GM12878 (cell line): Measurements from ENCODE around the gene CUTA. TPM values are rescaled to one million over a fixed set of nuclear protein-coding genes. Genes with fewer than 3 reads are reported as not detected.

ENCODE experiments used
- ATAC-seq: fragments of 200-7000 bp; cut with Tn5 transposase; 3 replicates; pipeline ENCODE4 v1.9.1; 2020; ENCODE audit warnings: mild to moderate bottlenecking, moderate library complexity
- BruUV-seq: library from RNA; stranded (reverse); fragments of 400-500 nt; replicated peaks from 2 replicates; lab custom pipeline; 2021; lab: Mats Ljungman, UMichigan
- CTCF ChIA-PET: fragments of 300-600 bp; sonication (Branson Sonifier 250); formaldehyde crosslinking; extraction: SDS; loops from one replicate; lab custom pipeline; 2021; ENCODE audit warnings: inconsistent platforms; lab: Yijun Ruan, JAX
- POLR2A ChIA-PET: fragments of 350-600 bp; formaldehyde crosslinking; extraction: SDS; loops from one replicate; lab custom pipeline; 2021; ENCODE audit warnings: inconsistent platforms; lab: Charles Lee
- RAD21 ChIA-PET: fragments of 300-600 bp; sonication (Branson Sonifier 250); formaldehyde crosslinking; loops from one replicate; lab custom pipeline; 2023; ENCODE audit warnings: antibody characterized with exemption; ENCODE audit not compliant: unreplicated experiment; lab: Charles Lee
- SMC1A ChIA-PET: fragments of 300-600 bp; sonication (Branson Sonifier 250); formaldehyde crosslinking; loops from one replicate; lab custom pipeline; 2023; ENCODE audit not compliant: unreplicated experiment, uncharacterized antibody; lab: Charles Lee
- DNase-seq: peaks from one replicate; pipeline ENCODE4 v3.0.0-alpha.2; 2011; ENCODE audit warnings: low read depth, low spot score
- FAIRE-seq: peaks from 3 replicates; lab custom pipeline; 2011; peaks lifted over from hg19 to GRCh38; lab: Jason Lieb, UNC
- H2AFZ ChIP-seq: 2 replicates; pipeline ENCODE4 v1.6.0; 2011; ENCODE audit warnings: low read depth, low read length, control low read depth; ENCODE audit not compliant: control insufficient read depth
- H3K27ac ChIP-seq: 2 replicates; pipeline ENCODE4 v1.5.1; 2011; ENCODE audit warnings: control low read depth; ENCODE audit not compliant: control insufficient read depth, insufficient read depth
- H3K27me3 ChIP-seq, 2 experiments: replicated peaks in 1 of 2; 2 replicates each; pipeline versions ENCODE4 v1.6.0 to v1.6.1; 2011; ENCODE audit warnings: low read length in 1 of 2; ENCODE audit not compliant: control insufficient read depth in 2 of 2, insufficient read depth in 2 of 2
- H3K36me3 ChIP-seq, 2 experiments: 2 replicates each; pipeline ENCODE4 v1.5.1; 2011; ENCODE audit warnings: low read length in 1 of 2; ENCODE audit not compliant: control insufficient read depth in 2 of 2, insufficient read depth in 2 of 2
- H3K4me1 ChIP-seq: 2 replicates; pipeline ENCODE4 v1.6.1; 2011; ENCODE audit warnings: mild to moderate bottlenecking, low read length, moderate library complexity, mixed read lengths; ENCODE audit not compliant: control insufficient read depth, insufficient read depth
- H3K4me2 ChIP-seq: 2 replicates; pipeline ENCODE4 v1.6.0; 2011; ENCODE audit warnings: control low read depth; ENCODE audit not compliant: control insufficient read depth, insufficient read depth
- H3K4me3 ChIP-seq: fragments of 200-600 bp; sonication (generic); 2 replicates; pipeline ENCODE4 v1.5.1; 2016
- H3K79me2 ChIP-seq: 2 replicates; pipeline ENCODE4 v1.6.0; 2011; ENCODE audit warnings: low read length; ENCODE audit not compliant: control insufficient read depth, insufficient read depth
- H3K9ac ChIP-seq: 2 replicates; pipeline ENCODE4 v1.8.0; 2011; ENCODE audit warnings: low read length, control low read depth, mixed read lengths; ENCODE audit not compliant: control insufficient read depth, insufficient read depth
- H3K9me3 ChIP-seq: replicated peaks from 3 replicates; pipeline ENCODE4 v1.5.1; 2011; ENCODE audit warnings: mild to moderate bottlenecking, low read length; ENCODE audit not compliant: control insufficient read depth, insufficient read depth
- H4K20me1 ChIP-seq: 2 replicates; pipeline ENCODE4 v1.6.0; 2011; ENCODE audit not compliant: control insufficient read depth, insufficient read depth
- CBX5 ChIP-seq: sonication (generic); IDR thresholded peaks from 2 replicates; pipeline ENCODE4 v1.6.1; 2016; ENCODE audit warnings: low read depth, moderate library complexity, mild to moderate bottlenecking, inconsistent platforms
- ETV6 ChIP-seq, 2 experiments: fragments of 450-650 bp in 1 of 2; IDR thresholded peaks in 1 of 2; conservative IDR thresholded peaks in 1 of 2; 2 replicates each; pipeline ENCODE4 v1.6.1; 2014; ENCODE audit warnings: antibody characterized with exemption in 1 of 2, borderline replicate concordance in 1 of 2, low read depth in 1 of 2, mild to moderate bottlenecking in 1 of 2, moderate library complexity in 1 of 2
- FOXK2 ChIP-seq: fragments of 450-650 bp; IDR thresholded peaks from 2 replicates; pipeline ENCODE4 v1.6.1; 2017; ENCODE audit warnings: mild to moderate bottlenecking, moderate library complexity
- JUND ChIP-seq: IDR thresholded peaks from 2 replicates; pipeline ENCODE4 v1.6.1; 2012; ENCODE audit warnings: low read depth, mild to moderate bottlenecking, low read length, improper control_type of control experiment, moderate library complexity
- KDM1A ChIP-seq: fragments of 200-600 bp; sonication (generic); IDR thresholded peaks from 2 replicates; pipeline ENCODE4 v1.6.1; 2016; ENCODE audit warnings: borderline replicate concordance
- MAX ChIP-seq: IDR thresholded peaks from 2 replicates; pipeline ENCODE4 v1.6.1; 2012; ENCODE audit warnings: low read depth, low read length, improper control_type of control experiment
- MEF2B ChIP-seq: fragments of 450-650 bp; IDR thresholded peaks from 2 replicates; pipeline ENCODE4 v1.6.1; 2018; ENCODE audit warnings: mild to moderate bottlenecking, moderate library complexity; ENCODE audit not compliant: partially characterized antibody, poor library complexity, severe bottlenecking
- MLLT1 ChIP-seq: fragments of 450-650 bp; IDR thresholded peaks from 2 replicates; pipeline ENCODE4 v1.6.1; 2016; ENCODE audit warnings: mild to moderate bottlenecking
- NR2C2 ChIP-seq: IDR thresholded peaks from 2 replicates; pipeline ENCODE4 v1.6.1; 2011; ENCODE audit warnings: borderline replicate concordance, low read depth; ENCODE audit not compliant: control insufficient read depth, insufficient read length
- NR2F1 ChIP-seq: fragments of 450-650 bp; conservative IDR thresholded peaks from 2 replicates; pipeline ENCODE4 v1.6.1; 2017; ENCODE audit warnings: mild to moderate bottlenecking
- POLR2A ChIP-seq: IDR thresholded peaks from 2 replicates; pipeline ENCODE4 v1.6.1; 2011; ENCODE audit warnings: low read depth, mild to moderate bottlenecking, low read length
- SMARCA5 ChIP-seq: fragments of 450-650 bp; IDR thresholded peaks from 2 replicates; pipeline ENCODE4 v1.6.1; 2017; ENCODE audit warnings: mild to moderate bottlenecking
- USF1 ChIP-seq: IDR thresholded peaks from 2 replicates; pipeline ENCODE4 v1.6.1; 2011; ENCODE audit warnings: borderline replicate concordance, low read depth, mild to moderate bottlenecking, moderate library complexity, mixed read lengths, low read length; ENCODE audit not compliant: insufficient read depth; ENCODE audit errors: extremely low read length
- ZBTB11 ChIP-seq: fragments of 450-650 bp; formaldehyde crosslinking; IDR thresholded peaks from 2 replicates; pipeline ENCODE4 v1.5.0; 2022; ENCODE audit warnings: mild to moderate bottlenecking, missing genetic modification characterization
- WGBS: methylation state at CpG from one replicate; pipeline ENCODE4 v1.1.6; 2016; ENCODE audit warnings: low lambda C conversion rate; ENCODE audit not compliant: insufficient replicate concordance, insufficient coverage; ENCODE audit errors: missing lambda C conversion rate; 5-methylcytosine and 5-hydroxymethylcytosine counted together
- in situ Hi-C: fragments of 300-500 bp; cut with MboI; formaldehyde crosslinking; loops from 9 replicates; pipeline ENCODE4 v1.14.3; 2018; ENCODE audit warnings: mixed read lengths
- intact Hi-C: fragments of 100-400 bp; cut with micrococcal nuclease; formaldehyde crosslinking; loops from one replicate; pipeline ENCODE4 v1.14.2; 2022; ENCODE audit not compliant: unreplicated experiment
- polyA plus RNA-seq, 11 experiments: library from polyadenylated mRNA; depleted of rRNA in 4 of 11; unstranded in 6 of 11; stranded (reverse) in 5 of 11; fragments of >200 nt; fragmentation: Nextera tagmentation in 4 of 11; fragmentation: Illumina TruSeq in 1 of 11; extraction: Ambion mirVana in 4 of 11; extraction: Trizol in 1 of 11; gene quantifications; 1 replicate in 1 of 11; 2 replicates in 10 of 11; pipeline versions ENCODE4 v1.2.1 to v1.2.3, GENCODE V29; 2011 to 2016; ENCODE audit warnings: inconsistent platforms in 2 of 11, missing spikeins in 2 of 11, low read depth in 1 of 11
- total RNA-seq, 4 experiments: library from RNA; depleted of rRNA in 3 of 4; stranded (reverse); fragments of >200 nt in 3 of 4; fragmentation: Illumina TruSeq in 1 of 4; extraction: Trizol in 1 of 4; gene quantifications; 2 replicates each; pipeline versions ENCODE4 v1.2.1 to v1.2.3, GENCODE V29; 2013 to 2021

Gene CUTA
- total and polyA plus RNA-seq, 10 of the 15 experiments (the other 5 are each of a cell fraction or from before 2014, with no cell fraction given), result 102 to 293 (median 189) TPM

- no peak overlapping the region for H3K4me2 ChIP-seq
- ATAC-seq, result no peak
Measured at GRCh38 chr6:33390173-33390572, 27.7 kb downstream of the CUTA start.

More at GRCh38 chr6:33390173-33390572, 27.7 kb downstream of the CUTA start:
- Histone ChIP-seq H3K4me1 (peaks cover 6% of the 10 kb centered on the region), H3K27ac (no peak overlapping the region), H3K9ac (no peak overlapping the region), H3K9me3 (no peaks in the 10 kb centered on the region), H2AFZ (no peak overlapping the region), H3K27me3 (no peaks in the 10 kb centered on the region), H4K20me1 (no peaks in the 10 kb centered on the region), H3K4me3 (no peak overlapping the region), H3K79me2 (peaks cover 35% of the 10 kb centered on the region), H3K36me3 (peaks cover 0 to 2% of the 10 kb centered on the region in 2 experiments; a peak in 1 of 4 replicates)
- 90% methylated on average over 2 of the region's 2 CpGs for WGBS
- SMC1A ChIA-PET, result interaction anchor here (0.9 to 1.2 kb wide), 5 partner anchors 12 to 179 kb away, joined by 3 to 8 read pairs (median 5); partner anchors contain the start of gene SYNGAP1
- BruUV-seq, result no TSS peak
- in situ Hi-C loops (no loop called here), intact Hi-C loops (loop anchor here (2.0 to 5.0 kb wide), 3 partner anchors 29 to 113 kb away; partner anchors contain the start of genes B3GALT4 and CUTA)
- no peak for DNase-seq
- CTCF ChIA-PET, result interaction anchor here (0.8 to 1.7 kb wide), 14 partner anchors 11 to 319 kb away, joined by 3 to 19 read pairs (median 5); partner anchors contain the start of genes SYNGAP1 and ZBTB22
- RAD21 ChIA-PET, result no interaction called here
- no peak for FAIRE-seq
- POLR2A ChIA-PET, result interaction anchor here (0.6 to 1.3 kb wide), 4 partner anchors 20 to 179 kb away, joined by 3 to 4 read pairs (median 3); no protein-coding TSS in a partner anchor
- TF ChIP-seq CBX5 (no peak), FOXK2 (no peak), KDM1A (no peak), USF1 (no peak), SMARCA5 (no peak), ETV6 (conservative IDR thresholded peaks at IDR 0.05 in 1 of 2, IDR thresholded peaks at IDR 0.05 in 1 of 2; ENCODE audit: borderline replicate concordance in 1 of 2, low read depth in 1 of 2) (no peak), ZBTB11 (CRISPR knock-in tag) (no peak), POLR2A (no peak), JUND (no peak), NR2C2 (no peak), MLLT1 (no peak), NR2F1 (no peak), MAX (no peak), MEF2B (no peak)
